Mesenchymal stem cell (in vitro differentiated cells and primary cell): ENCODE data around the gene IFI27.

Source experiments
- DNase-seq: peaks from one replicate; pipeline ENCODE4 v3.0.0-alpha.2; 2013
- H2AFZ ChIP-seq: one replicate; pipeline ENCODE4 v1.6.1; 2013; ENCODE audit warnings: low read depth, mild to moderate bottlenecking, control low read depth, inconsistent platforms, low read length, moderate library complexity
- H2AK5ac ChIP-seq: 2 replicates; pipeline ENCODE4 v1.6.1; 2013; ENCODE audit warnings: low read length, moderate library complexity, mild to moderate bottlenecking, inconsistent platforms; ENCODE audit not compliant: severe bottlenecking
- H2BK120ac ChIP-seq: one replicate; pipeline ENCODE4 v1.6.1; 2013; ENCODE audit warnings: low read depth, mild to moderate bottlenecking, inconsistent platforms, low read length, moderate library complexity
- H2BK12ac ChIP-seq, 2 experiments: one replicate each; pipeline ENCODE4 v1.6.1; 2013; ENCODE audit warnings: inconsistent platforms in 2 of 2, low read length in 2 of 2, mild to moderate bottlenecking in 2 of 2, moderate library complexity in 2 of 2, control low read depth in 1 of 2
- H2BK15ac ChIP-seq: one replicate; pipeline ENCODE4 v1.6.1; 2013; ENCODE audit warnings: mild to moderate bottlenecking, low read depth, inconsistent platforms; ENCODE audit not compliant: poor library complexity, severe bottlenecking
- H2BK5ac ChIP-seq: 2 replicates; pipeline ENCODE4 v1.6.1; 2013; ENCODE audit warnings: low read depth, mild to moderate bottlenecking, low read length, control low read depth, inconsistent platforms; ENCODE audit not compliant: poor library complexity, severe bottlenecking
- H3K14ac ChIP-seq, 2 experiments: one replicate each; pipeline ENCODE4 v1.6.1; 2013; ENCODE audit warnings: inconsistent platforms in 2 of 2, low read length in 2 of 2, control low read depth in 1 of 2, mild to moderate bottlenecking in 1 of 2, moderate library complexity in 1 of 2
- H3K18ac ChIP-seq, 2 experiments: one replicate each; pipeline ENCODE4 v1.6.1; 2013; ENCODE audit warnings: inconsistent platforms in 2 of 2, low read length in 2 of 2, control low read depth in 1 of 2, low read depth in 1 of 2, mild to moderate bottlenecking in 1 of 2
- H3K23ac ChIP-seq, 2 experiments: one replicate each; pipeline ENCODE4 v1.6.1; 2013; ENCODE audit warnings: inconsistent platforms in 2 of 2, low read length in 2 of 2, mild to moderate bottlenecking in 2 of 2, moderate library complexity in 2 of 2, control low read depth in 1 of 2
- H3K27ac ChIP-seq: 2 replicates; pipeline ENCODE4 v1.5.1; 2013; ENCODE audit warnings: mild to moderate bottlenecking, moderate library complexity, low read length, control low read depth, inconsistent platforms; ENCODE audit not compliant: poor library complexity, severe bottlenecking
- H3K27me3 ChIP-seq, 2 experiments: 2 replicates each; pipeline versions ENCODE4 v1.6.1 to v1.7.0; 2013; ENCODE audit warnings: low read length in 2 of 2, mild to moderate bottlenecking in 2 of 2, moderate library complexity in 2 of 2, control low read depth in 1 of 2, inconsistent platforms in 1 of 2; ENCODE audit not compliant: control insufficient read depth in 1 of 2, insufficient read depth in 1 of 2
- H3K36me3 ChIP-seq, 2 experiments: 2 replicates each; pipeline versions ENCODE4 v1.6.1 to v1.7.0; 2013; ENCODE audit warnings: low read length in 2 of 2, control low read depth in 1 of 2, inconsistent platforms in 1 of 2, low read depth in 1 of 2, mild to moderate bottlenecking in 1 of 2; ENCODE audit not compliant: insufficient read depth in 2 of 2, control insufficient read depth in 1 of 2
- H3K4ac ChIP-seq, 2 experiments: one replicate each; pipeline ENCODE4 v1.6.1; 2013; ENCODE audit warnings: inconsistent platforms in 2 of 2, low read length in 2 of 2, mild to moderate bottlenecking in 2 of 2, moderate library complexity in 2 of 2, control low read depth in 1 of 2, low read depth in 1 of 2
- H3K4me1 ChIP-seq: 2 replicates; pipeline ENCODE4 v1.6.1; 2013; ENCODE audit warnings: low read depth, low read length, control low read depth; ENCODE audit not compliant: control insufficient read depth, insufficient read depth
- H3K4me2 ChIP-seq: 2 replicates; pipeline ENCODE4 v1.6.1; 2013; ENCODE audit warnings: low read length, mild to moderate bottlenecking, inconsistent platforms; ENCODE audit not compliant: poor library complexity, severe bottlenecking
- H3K4me3 ChIP-seq, 2 experiments: 2 replicates each; pipeline versions ENCODE4 v1.5.1 to v1.7.0; 2013; ENCODE audit warnings: low read length in 2 of 2, mild to moderate bottlenecking in 2 of 2, control low read depth in 1 of 2, low read depth in 1 of 2; ENCODE audit not compliant: insufficient read depth in 1 of 2
- H3K79me1 ChIP-seq: replicated peaks from 2 replicates; pipeline ENCODE4 v1.6.1; 2013; ENCODE audit warnings: mild to moderate bottlenecking, control low read depth, low read length, inconsistent platforms; ENCODE audit not compliant: poor library complexity, severe bottlenecking
- H3K9ac ChIP-seq: 2 replicates; pipeline ENCODE4 v1.7.0; 2013; ENCODE audit warnings: mild to moderate bottlenecking, low read length, moderate library complexity
- H3K9me3 ChIP-seq: 2 replicates; pipeline ENCODE4 v1.7.0; 2013; ENCODE audit warnings: mild to moderate bottlenecking, low read length; ENCODE audit not compliant: control insufficient read depth
- H4K8ac ChIP-seq: one replicate; pipeline ENCODE4 v1.6.1; 2013; ENCODE audit warnings: inconsistent platforms, mild to moderate bottlenecking, low read length, moderate library complexity
- H4K91ac ChIP-seq: one replicate; pipeline ENCODE4 v1.6.1; 2013; ENCODE audit warnings: mild to moderate bottlenecking, low read length, inconsistent platforms
- WGBS: methylation state at CpG from one replicate; pipeline ENCODE4 v1.1.7; 2013; ENCODE audit warnings: mixed read lengths; 5-methylcytosine and 5-hydroxymethylcytosine counted together

The IFI27 gene

GRCh38 chr14:94127330-94127729, 16.8 kb downstream of the IFI27 start:
- Histone ChIP-seq H3K18ac (no peak overlapping the region), H3K36me3 (peaks cover 14 to 23% of the 10 kb centered on the region in 2 experiments), H4K8ac (no peak overlapping the region), H3K9ac (no peak overlapping the region), H4K91ac (no peak overlapping the region), H3K9me3 (no peaks in the 10 kb centered on the region), H3K4me2 (no peak overlapping the region), H3K4me1 (peaks cover 14% of the 10 kb centered on the region), H3K27ac (no peak overlapping the region), H2AK5ac (no peak overlapping the region), H2BK12ac (no peak overlapping the region), H3K79me1 (peaks cover 6% of the 10 kb centered on the region), H3K23ac (no peak overlapping the region), H2BK120ac (no peak overlapping the region), H3K4ac (no peak overlapping the region), H2BK5ac (no peak overlapping the region), H2AFZ (no peak overlapping the region), H3K27me3 (no peaks in the 10 kb centered on the region), H3K4me3 (no peak overlapping the region), H3K14ac (no peak overlapping the region), H2BK15ac (no peak overlapping the region)
- no peak for DNase-seq
- WGBS, result 88% methylated on average over 4 of the region's 6 CpGs

- no peak overlapping the region for H3K23ac ChIP-seq
- peak overlapping the region in 1 of 2 experiments; percentile 87 for H3K4me3 ChIP-seq
- no peak overlapping the region for H2BK120ac ChIP-seq
- H3K36me3 ChIP-seq, result peaks cover 14 to 23% of the 10 kb centered on the region in 2 experiments
- no peak overlapping the region for H3K14ac ChIP-seq
- H3K18ac ChIP-seq, result no peak overlapping the region
- no peak overlapping the region for H4K8ac ChIP-seq
- H2BK12ac ChIP-seq, result no peak overlapping the region
- H3K27ac ChIP-seq, result no peak overlapping the region
- peaks cover 13% of the 10 kb centered on the region for H3K4me1 ChIP-seq
- H2AK5ac ChIP-seq, result no peak overlapping the region
- no peak overlapping the region for H2BK15ac ChIP-seq
- no peak overlapping the region for H2AFZ ChIP-seq
- no peak overlapping the region for H3K4ac ChIP-seq
- no peak overlapping the region for H2BK5ac ChIP-seq
- H3K27me3 ChIP-seq, result no peaks in the 10 kb centered on the region
- DNase-seq, result no peak
- no peak overlapping the region for H4K91ac ChIP-seq
- no peak overlapping the region for H3K4me2 ChIP-seq
- peak overlapping the region; percentile 92 for H3K9ac ChIP-seq
- H3K9me3 ChIP-seq, result no peaks in the 10 kb centered on the region
- peaks cover 6% of the 10 kb centered on the region for H3K79me1 ChIP-seq
- 85% methylated on average over 14 of the region's 14 CpGs for whole genome bisulfite sequencing
Observed at GRCh38 chr14:94128216-94128839, 17.8 kb downstream of the IFI27 start.

- Histone ChIP-seq H3K79me1 (peaks cover 6% of the 10 kb centered on the region), H3K4me2 (peak within 1 kb of the TSS; percentile 84), H3K18ac (peak within 1 kb of the TSS; percentile 77), H4K91ac (peak within 1 kb of the TSS; percentile 92), H3K36me3 (peaks cover 14 to 23% of the 10 kb centered on the region in 2 experiments), H3K27ac (peak within 1 kb of the TSS; percentile 83), H2AK5ac (no peak within 1 kb of the TSS), H4K8ac (peak within 1 kb of the TSS; percentile 93), H2AFZ (peak within 1 kb of the TSS; percentile 48), H2BK15ac (peak within 1 kb of the TSS; percentile 44), H3K4me1 (peaks cover 8% of the 10 kb centered on the region), H2BK120ac (peak within 1 kb of the TSS; percentile 64), H2BK12ac (peak within 1 kb of the TSS in 1 of 2 experiments; percentile 76), H3K9me3 (no peaks in the 10 kb centered on the region), H3K27me3 (no peaks in the 10 kb centered on the region), H3K9ac (peak within 1 kb of the TSS; percentile 92), H2BK5ac (peak within 1 kb of the TSS; percentile 59), H3K4me3 (peak within 1 kb of the TSS; percentile 63 to 87), H3K4ac (peak within 1 kb of the TSS; percentile 2 to 88), H3K14ac (peak within 1 kb of the TSS in 1 of 2 experiments; percentile 0), H3K23ac (no peak within 1 kb of the TSS)
- 2% methylated on average over 26 of the region's 27 CpGs for WGBS
- peak; percentile 82 for DNase-seq
Observed at GRCh38 chr14:94129111-94129757, 18.7 kb downstream of the IFI27 start, which contains the start of gene IFI27L2. Gene IFI27L2, minus strand, starts transcription at chr14:94129604. Its CDS starts 40 bp downstream, at chr14:94129564.

- Histone ChIP-seq H3K18ac (no peak overlapping the region), H3K23ac (no peak overlapping the region), H3K27me3 (no peaks in the 10 kb centered on the region), H2BK12ac (no peak overlapping the region), H3K14ac (no peak overlapping the region), H3K27ac (peak overlapping the region; percentile 74), H2BK15ac (no peak overlapping the region), H3K9me3 (no peaks in the 10 kb centered on the region), H3K4ac (no peak overlapping the region), H4K8ac (no peak overlapping the region), H3K36me3 (peaks cover 14 to 23% of the 10 kb centered on the region in 2 experiments), H3K4me2 (peak overlapping the region; percentile 79), H2AFZ (no peak overlapping the region), H2BK5ac (no peak overlapping the region), H4K91ac (no peak overlapping the region), H3K4me1 (peaks cover 7% of the 10 kb centered on the region), H3K79me1 (peaks cover 6% of the 10 kb centered on the region), H3K4me3 (peak overlapping the region; percentile 63 to 87), H3K9ac (peak overlapping the region; percentile 83), H2AK5ac (no peak overlapping the region), H2BK120ac (no peak overlapping the region)
- peak; percentile 62 for DNase-seq
- WGBS, result 0% methylated on average over 11 of the region's 12 CpGs
Observed at GRCh38 chr14:94129758-94130414, 19.4 kb downstream of the IFI27 start.
